Ishikawa (cell line): Measurements from ENCODE around the gene ACLY.

Experiments used
- CEBPB ChIP-seq: IDR thresholded peaks from 2 replicates; pipeline ENCODE4 v1.6.1; 2012
- CREB1 ChIP-seq: IDR thresholded peaks from 2 replicates; pipeline ENCODE4 v1.6.1; 2012; ENCODE audit warnings: low read depth
- EGR1 ChIP-seq: IDR thresholded peaks from 2 replicates; pipeline ENCODE4 v1.6.1; 2012
- EP300 ChIP-seq: IDR thresholded peaks from 2 replicates; pipeline ENCODE4 v1.6.1; 2012; ENCODE audit warnings: borderline replicate concordance
- FOXM1 ChIP-seq: IDR thresholded peaks from 2 replicates; pipeline ENCODE4 v1.6.1; 2012; ENCODE audit warnings: low read depth, borderline replicate concordance
- MAX ChIP-seq: IDR thresholded peaks from 2 replicates; pipeline ENCODE4 v1.6.1; 2012
- NFIC ChIP-seq: IDR thresholded peaks from 2 replicates; pipeline ENCODE4 v1.6.1; 2012
- RAD21 ChIP-seq: IDR thresholded peaks from 2 replicates; pipeline ENCODE4 v1.6.1; 2012; ENCODE audit warnings: low read depth
- TAF1 ChIP-seq: IDR thresholded peaks from 2 replicates; pipeline ENCODE4 v1.6.1; 2012; ENCODE audit warnings: low read depth, mild to moderate bottlenecking
- TCF12 ChIP-seq: IDR thresholded peaks from 2 replicates; pipeline ENCODE4 v1.6.1; 2012; ENCODE audit warnings: low read depth
- USF1 ChIP-seq: IDR thresholded peaks from 2 replicates; pipeline ENCODE4 v1.6.1; 2012
- YY1 ChIP-seq: IDR thresholded peaks from 2 replicates; pipeline ENCODE4 v1.6.1; 2012; ENCODE audit warnings: low read depth
- ZBTB7A ChIP-seq: IDR thresholded peaks from 2 replicates; pipeline ENCODE4 v1.6.1; 2012; ENCODE audit warnings: low read depth
- TF ChIP-seq, protein P1 (sequence below): IDR thresholded peaks from 2 replicates; pipeline ENCODE4 v1.6.1; 2012; ENCODE audit warnings: low read depth, mild to moderate bottlenecking

GRCh38 chr17:41888332-41888965 is 30.3 kb downstream of the ACLY start:
- TF ChIP-seq EGR1 (no peak), TAF1 (no peak), CEBPB (no peak), FOXM1 (no peak), USF1 (no peak), EP300 (no peak), NFIC (no peak), MAX (no peak), RAD21 (no peak), ZBTB7A (no peak), YY1 (no peak), CREB1 (no peak), TCF12 (no peak)
- TF ChIP-seq, protein P1, sequence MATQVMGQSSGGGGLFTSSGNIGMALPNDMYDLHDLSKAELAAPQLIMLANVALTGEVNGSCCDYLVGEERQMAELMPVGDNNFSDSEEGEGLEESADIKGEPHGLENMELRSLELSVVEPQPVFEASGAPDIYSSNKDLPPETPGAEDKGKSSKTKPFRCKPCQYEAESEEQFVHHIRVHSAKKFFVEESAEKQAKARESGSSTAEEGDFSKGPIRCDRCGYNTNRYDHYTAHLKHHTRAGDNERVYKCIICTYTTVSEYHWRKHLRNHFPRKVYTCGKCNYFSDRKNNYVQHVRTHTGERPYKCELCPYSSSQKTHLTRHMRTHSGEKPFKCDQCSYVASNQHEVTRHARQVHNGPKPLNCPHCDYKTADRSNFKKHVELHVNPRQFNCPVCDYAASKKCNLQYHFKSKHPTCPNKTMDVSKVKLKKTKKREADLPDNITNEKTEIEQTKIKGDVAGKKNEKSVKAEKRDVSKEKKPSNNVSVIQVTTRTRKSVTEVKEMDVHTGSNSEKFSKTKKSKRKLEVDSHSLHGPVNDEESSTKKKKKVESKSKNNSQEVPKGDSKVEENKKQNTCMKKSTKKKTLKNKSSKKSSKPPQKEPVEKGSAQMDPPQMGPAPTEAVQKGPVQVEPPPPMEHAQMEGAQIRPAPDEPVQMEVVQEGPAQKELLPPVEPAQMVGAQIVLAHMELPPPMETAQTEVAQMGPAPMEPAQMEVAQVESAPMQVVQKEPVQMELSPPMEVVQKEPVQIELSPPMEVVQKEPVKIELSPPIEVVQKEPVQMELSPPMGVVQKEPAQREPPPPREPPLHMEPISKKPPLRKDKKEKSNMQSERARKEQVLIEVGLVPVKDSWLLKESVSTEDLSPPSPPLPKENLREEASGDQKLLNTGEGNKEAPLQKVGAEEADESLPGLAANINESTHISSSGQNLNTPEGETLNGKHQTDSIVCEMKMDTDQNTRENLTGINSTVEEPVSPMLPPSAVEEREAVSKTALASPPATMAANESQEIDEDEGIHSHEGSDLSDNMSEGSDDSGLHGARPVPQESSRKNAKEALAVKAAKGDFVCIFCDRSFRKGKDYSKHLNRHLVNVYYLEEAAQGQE = no peak
